ENCODE results near the gene KIF5B. TPM values are rescaled to one million over a fixed set of nuclear protein-coding genes. Genes with fewer than 3 reads are reported as not detected.

The KIF5B gene
- total and polyA plus RNA-seq, 2 of the 8 experiments (the other 6 are each of a cell fraction or from before 2014, with no cell fraction given), result 9.8 to 68.4 TPM

DNA sequence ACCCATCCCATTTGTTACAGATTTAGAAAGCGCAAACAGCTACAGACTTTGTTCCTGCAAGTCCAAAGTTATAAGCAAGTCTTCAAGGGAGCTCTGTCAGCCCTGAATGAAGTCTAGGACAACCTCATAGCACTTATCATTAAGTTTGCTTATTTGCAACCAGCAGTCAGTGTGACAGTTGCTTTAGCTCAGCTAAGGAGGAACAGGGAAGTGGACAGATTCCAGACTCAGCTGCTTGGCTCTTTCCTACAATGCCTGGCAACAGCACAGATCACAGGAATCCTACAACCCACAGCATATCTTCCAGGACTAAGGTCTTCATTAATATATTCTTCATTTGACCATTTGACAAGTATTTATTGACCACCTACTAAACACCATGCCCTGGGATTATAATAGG lies 17.4 kb upstream of the KIF5B start:
- FAIRE-seq, result no peak
- CTCF ChIA-PET (ENCODE audit: partially characterized antibody), result no interaction called here
- no peaks in the 10 kb centered on the region for H3K9me3 ChIP-seq (ENCODE audit: insufficient read depth in 2 of 2, low read depth in 1 of 2, low read length in 1 of 2)

More for the DNA sequence above, 17.4 kb upstream of the KIF5B start:
- no peaks in the 10 kb centered on the region for H3K79me2 ChIP-seq (ENCODE audit: control insufficient read depth in 1 of 2, insufficient read depth in 2 of 2, low read length in 2 of 2)
- no peak overlapping the region for H4K91ac ChIP-seq (replicated peaks; ENCODE audit: insufficient read length, low read length)
- H3K14ac ChIP-seq (ENCODE audit: insufficient read length), result no peak overlapping the region
- H2BK120ac ChIP-seq (replicated peaks; ENCODE audit: low read depth, low read length), result no peak overlapping the region
- no peak overlapping the region for H3K23ac ChIP-seq (ENCODE audit: insufficient read length)
- H3K56ac ChIP-seq (replicated peaks; ENCODE audit: insufficient read length, low read depth, low read length), result no peak overlapping the region
- H3K79me1 ChIP-seq (ENCODE audit: low read depth, low read length), result no peaks in the 10 kb centered on the region
- no peaks in the 10 kb centered on the region for H3K36me3 ChIP-seq (ENCODE audit: control insufficient read depth in 2 of 4, insufficient read depth in 4 of 4, low read length in 3 of 4)
- H3K4me3 ChIP-seq (ENCODE audit: extremely low read depth in 1 of 4, insufficient read depth in 2 of 4, low read depth in 3 of 4, low read length in 4 of 4), result no peak overlapping the region
- H4K5ac ChIP-seq (ENCODE audit: insufficient read length, low read depth, low read length), result no peak overlapping the region
- no peaks in the 10 kb centered on the region for H4K20me1 ChIP-seq (replicated peaks in 1 of 2; ENCODE audit: control insufficient read depth in 1 of 2, insufficient read depth in 2 of 2, low read length in 2 of 2)
- H2AK5ac ChIP-seq (ENCODE audit: low read depth, low read length), result no peak overlapping the region
- peak overlapping the region in 1 of 4 experiments; percentile 59; a peak in 1 of 7 replicates for H3K9ac ChIP-seq (replicated peaks in 1 of 4; ENCODE audit: extremely low read depth in 1 of 4, low read depth in 3 of 4, low read length in 3 of 4)
- peaks cover 0 to 2% (median 0%) of the 10 kb centered on the region in 4 experiments; a peak in 1 of 7 replicates for H3K27me3 ChIP-seq (replicated peaks in 1 of 4; ENCODE audit: control insufficient read depth in 3 of 4, extremely low read depth in 1 of 4, insufficient read depth in 3 of 4, low read length in 3 of 4)
- H2AFZ ChIP-seq (ENCODE audit: low read length), result no peak overlapping the region; the same call in 1 of the 2 replicates
- H2BK20ac ChIP-seq (ENCODE audit: low read length), result no peak overlapping the region
- no peak overlapping the region for H3K18ac ChIP-seq (ENCODE audit: extremely low read depth, low read length)
- no peak overlapping the region for H3K4ac ChIP-seq (replicated peaks; ENCODE audit: insufficient read length, low read depth, low read length)
- no peak overlapping the region for H4K8ac ChIP-seq (ENCODE audit: extremely low read depth, insufficient read depth, low read length)
- peaks cover 0 to 4% (median 2%) of the 10 kb centered on the region in 4 experiments; a peak in 3 of 7 replicates for H3K4me1 ChIP-seq (replicated peaks in 1 of 4; ENCODE audit: control insufficient read depth in 3 of 4, insufficient read depth in 4 of 4, low read length in 3 of 4)
- no peak overlapping the region for H3K4me2 ChIP-seq (ENCODE audit: insufficient read depth in 1 of 2, low read depth in 2 of 2, low read length in 2 of 2)
- POLR2A ChIA-PET (ENCODE audit: partially characterized antibody), result no interaction called here
- WGBS, 2 experiments (ENCODE audit: extremely low coverage in 1 of 2, insufficient coverage in 1 of 2, insufficient read length in 1 of 2, insufficient replicate concordance in 2 of 2, low coverage in 1 of 2, low lambda C conversion rate in 2 of 2, missing lambda C conversion rate in 1 of 2), result 95% methylated on average over 1 of the region's 1 CpG; no CpG with 5 or more reads in 1 of the 2 experiments
- no peak overlapping the region for H2BK12ac ChIP-seq (ENCODE audit: low read depth, low read length)
- DNase-seq (ENCODE audit: low read depth in 1 of 2, low spot score in 2 of 2), result no peak
- TF ChIP-seq MAFK (IDR thresholded peaks at IDR 0.05; ENCODE audit: low read depth, low read length) (no peak), EZH2 (IDR thresholded peaks at IDR 0.05; ENCODE audit: low read depth, low read length, severe bottlenecking) (no peak), CBX5 (IDR thresholded peaks at IDR 0.05; ENCODE audit: low read depth, low read length) (no peak), PHF8 (conservative IDR thresholded peaks at IDR 0.05; ENCODE audit: low read depth, low read length) (no peak), SUZ12 (IDR thresholded peaks at IDR 0.05; ENCODE audit: low read length) (no peak), KDM1A (IDR thresholded peaks at IDR 0.05; ENCODE audit: borderline replicate concordance, low read length) (no peak)
- H3K27ac ChIP-seq (ENCODE audit: low read depth, low read length), result no peak overlapping the region
- H3K23me2 ChIP-seq (ENCODE audit: low read depth, low read length), result no peaks in the 10 kb centered on the region
- no peak overlapping the region for H2BK5ac ChIP-seq (ENCODE audit: low read depth, low read length)
- H2BK15ac ChIP-seq (ENCODE audit: low read length), result no peak overlapping the region
